ENCODE measurements around the gene ATOH7. TPM values are rescaled to one million over a fixed set of nuclear protein-coding genes. Genes with fewer than 3 reads are reported as not detected.

Gene ATOH7
- total RNA-seq, 1 donor from 2014 or later, result 0.82 TPM

Other genes starting within 250 kb of the ATOH7 start
- gene HERC4, start 156.8 kb downstream of the ATOH7 start, total RNA-seq, result 76.1 TPM
- 92.0 TPM for gene MYPN, start 122.6 kb downstream of the ATOH7 start, total RNA-seq
- gene HNRNPH3, start 100.0 kb upstream of the ATOH7 start, total RNA-seq, result 67.5 TPM
- 4.4 TPM for gene PBLD, start 100.8 kb upstream of the ATOH7 start, total RNA-seq
- gene RUFY2, start 175.2 kb upstream of the ATOH7 start, total RNA-seq, result 26.1 TPM
- gene DNA2, start 239.9 kb upstream of the ATOH7 start, total RNA-seq, result 12.0 TPM

All from tongue (tissue), 1 donor.